GM12878 (cell line): Measurements from ENCODE around the gene EPN1. TPM values are rescaled to one million over a fixed set of nuclear protein-coding genes. Genes with fewer than 3 reads are reported as not detected.

Experiments used
- CHD2 ChIP-seq: IDR thresholded peaks from 2 replicates; pipeline ENCODE4 v1.6.1; 2011; ENCODE audit warnings: low read depth, low read length, improper control_type of control experiment, borderline replicate concordance
- CREM ChIP-seq: IDR thresholded peaks from 2 replicates; pipeline ENCODE4 v1.6.1; 2014; ENCODE audit warnings: antibody characterized with exemption, low read depth
- E2F4 ChIP-seq: IDR thresholded peaks from 2 replicates; pipeline ENCODE4 v1.6.1; 2012; ENCODE audit warnings: low read depth, low read length, improper control_type of control experiment
- HCFC1 ChIP-seq: fragments of 150-350 bp; IDR thresholded peaks from 2 replicates; pipeline ENCODE4 v1.6.1; 2014; ENCODE audit warnings: low read length
- KLF5 ChIP-seq: fragments of 450-650 bp; IDR thresholded peaks from 2 replicates; pipeline ENCODE4 v1.6.1; 2014; ENCODE audit warnings: mild to moderate bottlenecking; ENCODE audit not compliant: partially characterized antibody
- MEF2B ChIP-seq: fragments of 450-650 bp; IDR thresholded peaks from 2 replicates; pipeline ENCODE4 v1.6.1; 2018; ENCODE audit warnings: mild to moderate bottlenecking, moderate library complexity; ENCODE audit not compliant: partially characterized antibody, poor library complexity, severe bottlenecking
- NFYA ChIP-seq: IDR thresholded peaks from 2 replicates; pipeline ENCODE4 v1.6.1; 2011; ENCODE audit warnings: low read depth, mild to moderate bottlenecking, low read length, improper control_type of control experiment, borderline replicate concordance
- NR2C1 ChIP-seq: fragments of 450-650 bp; IDR thresholded peaks from 2 replicates; pipeline ENCODE4 v1.6.1; 2017; ENCODE audit warnings: antibody characterized with exemption, mild to moderate bottlenecking, moderate library complexity
- PML ChIP-seq: IDR thresholded peaks from 2 replicates; pipeline ENCODE4 v1.6.1; 2012; ENCODE audit warnings: low read length, inconsistent platforms
- RAD21 ChIP-seq: IDR thresholded peaks from 2 replicates; pipeline ENCODE4 v1.6.1; 2011; ENCODE audit warnings: mild to moderate bottlenecking, low read depth, low read length, moderate library complexity; ENCODE audit not compliant: insufficient read depth
- RFX5 ChIP-seq: IDR thresholded peaks from 2 replicates; pipeline ENCODE4 v1.6.1; 2011; ENCODE audit warnings: low read depth, low read length, improper control_type of control experiment
- YBX1 ChIP-seq: fragments of 450-650 bp; IDR thresholded peaks from 2 replicates; pipeline ENCODE4 v1.6.1; 2016; ENCODE audit warnings: antibody characterized with exemption
- ZBED1 ChIP-seq: IDR thresholded peaks from 2 replicates; pipeline ENCODE4 v1.6.1; 2016; ENCODE audit warnings: borderline replicate concordance
- ZBTB33 ChIP-seq: fragments of 450-650 bp; IDR thresholded peaks from 2 replicates; pipeline ENCODE4 v1.6.1; 2017; ENCODE audit warnings: mild to moderate bottlenecking
- ZBTB40 ChIP-seq: fragments of 450-650 bp; IDR thresholded peaks from 2 replicates; pipeline ENCODE4 v1.6.1; 2016; ENCODE audit warnings: mild to moderate bottlenecking, moderate library complexity, borderline replicate concordance
- ZNF622 ChIP-seq: fragments of 450-650 bp; IDR thresholded peaks from 2 replicates; pipeline ENCODE4 v1.6.1; 2017; ENCODE audit warnings: mild to moderate bottlenecking, inconsistent platforms
- polyA plus RNA-seq, 11 experiments: library from polyadenylated mRNA; depleted of rRNA in 4 of 11; unstranded in 6 of 11; stranded (reverse) in 5 of 11; fragments of >200 nt; fragmentation: Nextera tagmentation in 4 of 11; fragmentation: Illumina TruSeq in 1 of 11; extraction: Ambion mirVana in 4 of 11; extraction: Trizol in 1 of 11; gene quantifications; 1 replicate in 1 of 11; 2 replicates in 10 of 11; pipeline versions ENCODE4 v1.2.1 to v1.2.3, GENCODE V29; 2011 to 2016; ENCODE audit warnings: inconsistent platforms in 2 of 11, missing spikeins in 2 of 11, low read depth in 1 of 11
- total RNA-seq, 4 experiments: library from RNA; depleted of rRNA in 3 of 4; stranded (reverse); fragments of >200 nt in 3 of 4; fragmentation: Illumina TruSeq in 1 of 4; extraction: Trizol in 1 of 4; gene quantifications; 2 replicates each; pipeline versions ENCODE4 v1.2.1 to v1.2.3, GENCODE V29; 2013 to 2021
- TF ChIP-seq, protein P1 (sequence below): fragments of 450-650 bp; IDR thresholded peaks from 2 replicates; pipeline ENCODE4 v1.6.1; 2018; ENCODE audit warnings: borderline replicate concordance, mild to moderate bottlenecking; ENCODE audit not compliant: partially characterized antibody

EPN1 gene
- total and polyA plus RNA-seq, 10 of the 15 experiments (the other 5 are each of a cell fraction or from before 2014, with no cell fraction given): 0.11 to 88.5 (median 10.6) TPM

DNA sequence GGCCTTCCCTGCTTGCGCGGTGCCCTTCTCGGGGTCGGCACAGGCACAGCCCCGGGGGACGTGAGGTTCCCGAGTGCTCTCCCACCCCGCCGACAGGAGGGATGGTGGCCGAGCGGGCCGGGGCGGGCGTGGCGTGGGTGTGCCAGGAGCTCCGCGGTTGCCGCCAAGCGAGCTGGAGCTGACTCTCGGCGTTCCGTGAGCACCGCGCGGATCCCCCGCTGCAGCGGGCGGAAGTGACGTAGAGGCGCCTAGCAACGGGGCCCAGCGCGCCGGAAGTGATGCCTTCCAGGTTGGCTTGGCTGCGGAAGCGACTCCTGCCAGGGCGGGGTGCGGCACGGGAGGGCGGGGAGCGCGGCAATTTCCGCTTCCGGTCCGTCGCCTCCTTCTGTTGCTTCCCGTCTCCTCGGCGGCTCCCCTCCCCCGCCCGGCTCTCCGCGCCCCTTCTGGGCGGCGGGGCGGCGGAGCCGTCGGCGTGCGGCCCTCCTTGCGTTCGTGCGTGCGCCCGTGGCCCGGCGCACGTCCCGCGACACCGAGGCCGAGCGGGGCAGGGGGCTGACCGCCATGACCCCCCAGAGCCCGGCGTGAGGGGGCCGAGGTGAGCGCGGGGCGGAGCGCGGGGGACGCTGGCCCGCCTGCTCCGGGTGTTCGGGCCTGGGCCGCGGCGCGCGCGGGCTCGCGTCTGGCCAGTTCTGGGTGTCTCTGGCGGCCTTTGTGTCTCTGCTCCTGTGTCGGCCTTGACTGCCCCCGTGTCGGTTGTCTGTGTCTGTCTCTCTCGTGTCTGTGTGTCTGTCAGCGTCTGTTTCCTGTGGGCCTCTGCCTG is at the start of gene EPN1 (continued):
- peak; percentile 94 for TF ChIP-seq ZBTB40
- TF ChIP-seq KLF5: peak; percentile 70
- TF ChIP-seq, protein P1, sequence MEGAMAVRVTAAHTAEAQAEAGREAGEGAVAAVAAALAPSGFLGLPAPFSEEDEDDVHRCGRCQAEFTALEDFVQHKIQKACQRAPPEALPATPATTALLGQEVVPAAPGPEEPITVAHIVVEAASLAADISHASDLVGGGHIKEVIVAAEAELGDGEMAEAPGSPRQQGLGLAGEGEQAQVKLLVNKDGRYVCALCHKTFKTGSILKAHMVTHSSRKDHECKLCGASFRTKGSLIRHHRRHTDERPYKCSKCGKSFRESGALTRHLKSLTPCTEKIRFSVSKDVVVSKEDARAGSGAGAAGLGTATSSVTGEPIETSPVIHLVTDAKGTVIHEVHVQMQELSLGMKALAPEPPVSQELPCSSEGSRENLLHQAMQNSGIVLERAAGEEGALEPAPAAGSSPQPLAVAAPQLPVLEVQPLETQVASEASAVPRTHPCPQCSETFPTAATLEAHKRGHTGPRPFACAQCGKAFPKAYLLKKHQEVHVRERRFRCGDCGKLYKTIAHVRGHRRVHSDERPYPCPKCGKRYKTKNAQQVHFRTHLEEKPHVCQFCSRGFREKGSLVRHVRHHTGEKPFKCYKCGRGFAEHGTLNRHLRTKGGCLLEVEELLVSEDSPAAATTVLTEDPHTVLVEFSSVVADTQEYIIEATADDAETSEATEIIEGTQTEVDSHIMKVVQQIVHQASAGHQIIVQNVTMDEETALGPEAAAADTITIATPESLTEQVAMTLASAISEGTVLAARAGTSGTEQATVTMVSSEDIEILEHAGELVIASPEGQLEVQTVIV: peak; percentile 64
- TF ChIP-seq NR2C1: peak; percentile 88
- no peak for TF ChIP-seq RAD21
- no peak for TF ChIP-seq YBX1
- TF ChIP-seq NFYA: no peak
- TF ChIP-seq HCFC1: peak; percentile 75
- peak; percentile 69; the same call in 1 of the 2 replicates for TF ChIP-seq PML
- peak; percentile 83 for TF ChIP-seq CHD2
- TF ChIP-seq E2F4: no peak
- TF ChIP-seq ZBED1: no peak
- no peak for TF ChIP-seq RFX5
- TF ChIP-seq CREM: peak; percentile 97
- TF ChIP-seq ZBTB33: no peak
- TF ChIP-seq MEF2B: no peak
- TF ChIP-seq ZNF622: no peak
